HepG2 (cell line): Measurements from ENCODE around the gene PPP2R5C. TPM values are rescaled to one million over a fixed set of nuclear protein-coding genes. Genes with fewer than 3 reads are reported as not detected.

Experiments
- ARNTL ChIP-seq: sonication (generic); formaldehyde crosslinking; IDR thresholded peaks from 2 replicates; pipeline ENCODE4 v1.4.0; 2020; ENCODE audit warnings: mild to moderate bottlenecking, missing genetic modification reagents
- ATF5 ChIP-seq: sonication (generic); formaldehyde crosslinking; IDR thresholded peaks from 2 replicates; pipeline ENCODE4 v1.4.0; 2020; ENCODE audit warnings: mild to moderate bottlenecking, low read depth, missing genetic modification reagents
- ATM ChIP-seq: fragments of 450-650 bp; IDR thresholded peaks from 2 replicates; pipeline ENCODE4 v1.7.1; 2017; ENCODE audit warnings: mild to moderate bottlenecking, borderline replicate concordance
- CCDC6 ChIP-seq: sonication (generic); formaldehyde crosslinking; IDR thresholded peaks from 2 replicates; pipeline ENCODE4 v1.8.1; 2022; ENCODE audit warnings: mild to moderate bottlenecking, missing genetic modification reagents, moderate library complexity
- DR1 ChIP-seq: sonication (generic); formaldehyde crosslinking; IDR thresholded peaks from 2 replicates; pipeline ENCODE4 v1.8.0; 2021; ENCODE audit warnings: mild to moderate bottlenecking, missing genetic modification reagents, inconsistent platforms
- EED ChIP-seq: sonication (generic); formaldehyde crosslinking; IDR thresholded peaks from 2 replicates; pipeline ENCODE4 v1.5.0; 2020; ENCODE audit warnings: mild to moderate bottlenecking, missing genetic modification reagents
- KLF11 ChIP-seq: IDR thresholded peaks from 2 replicates; pipeline ENCODE4 v1.6.1; 2016; ENCODE audit warnings: missing compliant biosample characterization
- KLF13 ChIP-seq: sonication (generic); formaldehyde crosslinking; IDR thresholded peaks from 2 replicates; pipeline ENCODE4 v1.4.0; 2020; ENCODE audit warnings: mild to moderate bottlenecking, missing genetic modification reagents
- MYNN ChIP-seq: sonication (generic); formaldehyde crosslinking; IDR thresholded peaks from 2 replicates; pipeline ENCODE4 v1.4.0; 2020; ENCODE audit warnings: mild to moderate bottlenecking, low read depth, missing genetic modification reagents
- SNAI1 ChIP-seq: sonication (generic); formaldehyde crosslinking; IDR thresholded peaks from 2 replicates; pipeline ENCODE4 v1.5.0; 2020; ENCODE audit warnings: mild to moderate bottlenecking, missing genetic modification reagents, borderline replicate concordance
- SP1 ChIP-seq, 2 experiments: fragments of 450-650 bp in 1 of 2; sonication (generic) in 1 of 2; formaldehyde crosslinking in 1 of 2; IDR thresholded peaks; 2 replicates each; pipeline versions ENCODE4 v1.4.0 to v1.6.1; 2016 to 2020; ENCODE audit warnings: missing genetic modification reagents in 1 of 2
- TAF1 ChIP-seq: sonication (generic); formaldehyde crosslinking; IDR thresholded peaks from 2 replicates; pipeline ENCODE4 v1.4.0; 2020; ENCODE audit warnings: missing genetic modification reagents
- TEAD2 ChIP-seq: sonication (generic); formaldehyde crosslinking; IDR thresholded peaks from 2 replicates; pipeline ENCODE4 v1.9.0; 2021; ENCODE audit warnings: missing genetic modification reagents
- TGIF2 ChIP-seq: IDR thresholded peaks from 2 replicates; pipeline ENCODE4 v1.6.1; 2016; ENCODE audit warnings: control low read depth, missing compliant biosample characterization
- TOE1 ChIP-seq: sonication (generic); formaldehyde crosslinking; IDR thresholded peaks from 2 replicates; pipeline ENCODE4 v1.4.0; 2020; ENCODE audit warnings: mild to moderate bottlenecking, missing genetic modification reagents
- YY1 ChIP-seq: IDR thresholded peaks from 2 replicates; pipeline ENCODE4 v1.6.1; 2011; ENCODE audit warnings: low read length, low read depth, moderate library complexity, mild to moderate bottlenecking; ENCODE audit not compliant: insufficient read depth, insufficient replicate concordance
- ZNF230 ChIP-seq: sonication (generic); formaldehyde crosslinking; IDR thresholded peaks from 2 replicates; pipeline ENCODE4 v1.4.0; 2020; ENCODE audit warnings: mild to moderate bottlenecking, missing genetic modification reagents
- ZNF574 ChIP-seq: sonication (generic); formaldehyde crosslinking; IDR thresholded peaks from 2 replicates; pipeline ENCODE4 v1.4.0; 2020; ENCODE audit warnings: missing genetic modification reagents
- ZNF710 ChIP-seq: sonication (generic); formaldehyde crosslinking; IDR thresholded peaks from 2 replicates; pipeline ENCODE4 v1.5.0; 2020; ENCODE audit warnings: mild to moderate bottlenecking, missing genetic modification reagents, borderline replicate concordance
- polyA plus RNA-seq, 8 experiments: library from polyadenylated mRNA; depleted of rRNA in 3 of 8; stranded (reverse) in 7 of 8; unstranded in 1 of 8; fragments of >200 nt; fragmentation: Illumina TruSeq in 4 of 8; extraction: Trizol in 4 of 8; gene quantifications; 2 replicates each; pipeline versions ENCODE4 v1.2.1 to v1.2.3, GENCODE V29; 2011 to 2016; ENCODE audit warnings: low read depth in 4 of 8, missing spikeins in 1 of 8, mixed read lengths in 1 of 8; ENCODE audit not compliant: insufficient read depth in 1 of 8
- total RNA-seq, 5 experiments: library from RNA; depleted of rRNA; stranded (reverse); fragments of >200 nt; fragmentation: Illumina TruSeq; extraction: Trizol; gene quantifications; 2 replicates each; pipeline ENCODE4 v1.2.3, GENCODE V29; 2016; ENCODE audit warnings: low read depth in 1 of 5
- TF ChIP-seq, protein P1 (sequence below): IDR thresholded peaks from 2 replicates; pipeline ENCODE4 v1.6.1; 2018; ENCODE audit warnings: missing genetic modification reagents, mild to moderate bottlenecking, missing compliant biosample characterization

The PPP2R5C gene
- total and polyA plus RNA-seq, 2 of the 13 experiments (the other 11 are each of a cell fraction or from before 2014, with no cell fraction given) = 74.3 to 78.5 TPM

DNA sequence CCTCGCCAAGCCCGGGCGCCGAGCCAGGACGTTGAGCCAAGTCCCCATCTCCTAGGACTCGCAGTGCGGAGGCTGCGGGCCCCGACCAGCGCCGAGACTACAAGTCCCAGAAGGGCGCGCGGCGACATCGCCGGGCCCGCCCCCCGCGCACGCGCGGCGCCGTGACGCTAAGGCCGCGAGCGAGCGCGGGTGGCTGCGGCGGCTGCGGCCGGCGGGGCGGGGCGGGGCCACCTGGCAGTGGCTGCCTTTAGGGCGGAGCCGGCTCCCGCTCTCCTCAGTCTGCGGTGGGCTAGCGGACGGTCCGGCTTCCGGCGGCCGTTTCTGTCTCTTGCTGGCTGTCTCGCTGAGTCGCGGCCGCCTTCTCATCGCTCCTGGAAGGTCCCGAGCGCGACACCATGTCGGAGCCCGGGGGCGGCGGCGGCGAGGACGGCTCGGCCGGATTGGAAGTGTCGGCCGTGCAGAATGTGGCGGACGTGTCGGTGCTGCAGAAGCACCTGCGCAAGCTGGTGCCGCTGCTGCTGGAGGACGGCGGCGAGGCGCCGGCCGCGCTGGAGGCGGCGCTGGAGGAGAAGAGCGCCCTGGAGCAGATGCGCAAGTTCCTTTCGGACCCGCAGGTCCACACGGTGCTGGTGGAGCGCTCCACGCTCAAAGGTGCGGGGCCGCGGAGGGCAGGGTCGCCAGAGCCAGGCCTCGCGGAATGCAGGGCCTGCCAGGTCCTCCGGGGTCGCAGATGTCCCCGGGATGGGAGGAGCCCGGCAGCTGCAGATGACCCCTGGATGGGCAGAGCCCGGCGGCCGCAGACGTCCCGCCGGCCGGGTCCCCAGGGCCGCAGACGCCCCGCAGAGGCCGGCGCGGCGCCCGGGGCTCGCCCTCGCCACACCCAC, 203.0 kb downstream of the PPP2R5C start, which contains the start of gene DYNC1H1 (continued):
- TF ChIP-seq, protein P1, sequence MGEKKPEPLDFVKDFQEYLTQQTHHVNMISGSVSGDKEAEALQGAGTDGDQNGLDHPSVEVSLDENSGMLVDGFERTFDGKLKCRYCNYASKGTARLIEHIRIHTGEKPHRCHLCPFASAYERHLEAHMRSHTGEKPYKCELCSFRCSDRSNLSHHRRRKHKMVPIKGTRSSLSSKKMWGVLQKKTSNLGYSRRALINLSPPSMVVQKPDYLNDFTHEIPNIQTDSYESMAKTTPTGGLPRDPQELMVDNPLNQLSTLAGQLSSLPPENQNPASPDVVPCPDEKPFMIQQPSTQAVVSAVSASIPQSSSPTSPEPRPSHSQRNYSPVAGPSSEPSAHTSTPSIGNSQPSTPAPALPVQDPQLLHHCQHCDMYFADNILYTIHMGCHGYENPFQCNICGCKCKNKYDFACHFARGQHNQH (CRISPR knock-in tag) = peak; percentile 51; the same call in 1 of the 2 replicates
- TF ChIP-seq MYNN (CRISPR knock-in tag) = no peak
- TF ChIP-seq TAF1 (CRISPR knock-in tag) = peak; percentile 91
- peak; percentile 74; the same call in 1 of the 2 replicates for TF ChIP-seq DR1
- peak; percentile 57; the same call in 1 of the 2 replicates for TF ChIP-seq EED (CRISPR knock-in tag)
- TF ChIP-seq ATM = no peak
- TF ChIP-seq ATF5 (CRISPR knock-in tag) = no peak
- peak; percentile 75 for TF ChIP-seq ZNF574 (CRISPR knock-in tag)
- TF ChIP-seq YY1 = peak; percentile 62
- TF ChIP-seq KLF11 (CRISPR knock-in tag) = no peak
- peak; percentile 57; the same call in 1 of the 2 replicates for TF ChIP-seq ARNTL (CRISPR knock-in tag)
- 0 out of 2 replicates have a peak, but pooled peaks have one; percentile 18 for TF ChIP-seq SNAI1
- TF ChIP-seq ZNF710 (CRISPR knock-in tag) = peak; percentile 57; the same call in 1 of the 2 replicates
- no peak for TF ChIP-seq SP1 (IDR thresholded peaks at IDR 0.05)
- TF ChIP-seq SP1 (CRISPR knock-in tag; IDR thresholded peaks at IDR 0.05) = peak; percentile 80
- 0 out of 2 replicates have a peak, but pooled peaks have one; percentile 38 for TF ChIP-seq KLF13 (CRISPR knock-in tag)
- no peak for TF ChIP-seq TEAD2 (CRISPR knock-in tag)
- 0 out of 2 replicates have a peak, but pooled peaks have one; percentile 76 for TF ChIP-seq TGIF2 (CRISPR knock-in tag)
- TF ChIP-seq TOE1 (CRISPR knock-in tag) = no peak
- peak; percentile 85 for TF ChIP-seq CCDC6 (CRISPR knock-in tag)
- peak; percentile 75 for TF ChIP-seq ZNF230 (CRISPR knock-in tag)
